T-helper 9 cell (primary cell): ENCODE data around the gene ASB18.

Experiments used
- DNase-seq: peaks from one replicate; pipeline ENCODE4 v3.0.0-alpha.2; 2020

The ASB18 gene

GRCh38 chr2:236173036-236173728 is 91.0 kb downstream of the ASB18 start:
- no peak for DNase-seq

GRCh38 chr2:236172255-236173035 is 91.8 kb downstream of the ASB18 start:
- no peak for DNase-seq

GRCh38 chr2:236171680-236172254 is 92.4 kb downstream of the ASB18 start:
- DNase-seq: no peak

- no peak for DNase-seq
Observed at GRCh38 chr2:236171181-236171679, 93.0 kb downstream of the ASB18 start.

GRCh38 chr2:236170590-236171165 is 93.5 kb downstream of the ASB18 start:
- no peak for DNase-seq

- no peak for DNase-seq
Observed at GRCh38 chr2:236169741-236170589, 94.2 kb downstream of the ASB18 start.

GRCh38 chr2:236169151-236169721 is 95.0 kb downstream of the ASB18 start:
- DNase-seq: no peak

GRCh38 chr2:236168110-236169080 is 95.8 kb downstream of the ASB18 start, which contains the start of gene GBX2:
Gene GBX2, minus strand, starts transcription at chr2:236168386. Its CDS starts 415 bp downstream, at chr2:236167971.
- DNase-seq: no peak

GRCh38 chr2:236167297-236168109 is 96.7 kb downstream of the ASB18 start:
- DNase-seq: no peak

- DNase-seq: no peak
Observed at GRCh38 chr2:236166796-236167296, 97.4 kb downstream of the ASB18 start.

GRCh38 chr2:236165842-236166795 is 98.1 kb downstream of the ASB18 start:
- no peak for DNase-seq

GRCh38 chr2:236164925-236165841 is 99.0 kb downstream of the ASB18 start:
- no peak for DNase-seq

- no peak for DNase-seq
Observed at GRCh38 chr2:236164201-236164924, 99.8 kb downstream of the ASB18 start.

- no peak for DNase-seq
Observed at GRCh38 chr2:236163471-236164200, 100.6 kb downstream of the ASB18 start.

GRCh38 chr2:236162882-236163470 is 101.2 kb downstream of the ASB18 start:
- no peak for DNase-seq
